Stimulated activated memory B cell treated with anti-CD40 and anti-IgM and Interleukin-4, amounts not matched to agents 10 μg/mL and 1 μg/mL and 100 μg/mL, for 72 hours (primary cell): ENCODE data around the gene EXOSC10.
"Not testable (repeated sequence)": the region's sequence is repeated elsewhere in the genome, so short reads cannot be mapped to it uniquely, and the experiment has no call there.

Source experiments
- ATAC-seq: fragments of 150-1000 bp; cut with Tn5 transposase; 2 replicates; pipeline ENCODE4 v1.10.0; 2021
- H3K27ac Mint-ChIP-seq: one replicate; pipeline ENCODE4 v1.8.0; 2022; ENCODE audit warnings: mild to moderate bottlenecking, mixed read lengths
- H3K27me3 Mint-ChIP-seq: one replicate; pipeline ENCODE4 v1.8.0; 2022; ENCODE audit warnings: mixed read lengths
- H3K36me3 Mint-ChIP-seq: one replicate; pipeline ENCODE4 v1.8.0; 2022; ENCODE audit warnings: mixed read lengths
- H3K4me1 Mint-ChIP-seq: one replicate; pipeline ENCODE4 v1.8.0; 2022; ENCODE audit warnings: mixed read lengths
- H3K4me3 Mint-ChIP-seq: one replicate; pipeline ENCODE4 v1.8.0; 2022; ENCODE audit warnings: mild to moderate bottlenecking, moderate library complexity, mixed read lengths
- H3K9me3 Mint-ChIP-seq: one replicate; pipeline ENCODE4 v1.8.0; 2022; ENCODE audit warnings: mixed read lengths

The EXOSC10 gene

DNA sequence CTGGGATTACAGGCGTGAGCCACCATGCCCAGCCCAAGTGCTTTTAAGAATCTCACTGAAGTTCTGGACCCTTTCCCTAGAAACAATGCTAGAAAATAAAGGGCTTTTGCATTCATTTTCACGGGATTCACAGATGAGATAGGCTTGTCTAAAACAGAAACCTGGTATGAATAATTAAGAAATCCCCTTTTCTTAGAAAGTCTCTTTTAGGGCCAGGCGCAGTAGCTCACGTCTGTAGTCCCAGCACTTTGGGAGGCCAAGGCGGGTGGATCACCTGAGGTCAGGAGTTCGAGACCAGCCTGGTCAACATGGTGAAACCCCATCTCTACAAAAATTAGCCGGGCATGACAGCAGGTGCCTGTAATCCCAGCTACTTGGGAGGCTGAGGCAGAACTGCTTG lies 26.3 kb downstream of the EXOSC10 start:
- peak overlapping the region; percentile 4 for H3K27ac Mint-ChIP-seq
- ATAC-seq = peak; percentile 72
- H3K27me3 Mint-ChIP-seq, H3K4me3 Mint-ChIP-seq, H3K9me3 Mint-ChIP-seq, H3K4me1 Mint-ChIP-seq: not testable (repeated sequence)
- H3K36me3 Mint-ChIP-seq = peaks cover 62% of the 10 kb centered on the region

DNA sequence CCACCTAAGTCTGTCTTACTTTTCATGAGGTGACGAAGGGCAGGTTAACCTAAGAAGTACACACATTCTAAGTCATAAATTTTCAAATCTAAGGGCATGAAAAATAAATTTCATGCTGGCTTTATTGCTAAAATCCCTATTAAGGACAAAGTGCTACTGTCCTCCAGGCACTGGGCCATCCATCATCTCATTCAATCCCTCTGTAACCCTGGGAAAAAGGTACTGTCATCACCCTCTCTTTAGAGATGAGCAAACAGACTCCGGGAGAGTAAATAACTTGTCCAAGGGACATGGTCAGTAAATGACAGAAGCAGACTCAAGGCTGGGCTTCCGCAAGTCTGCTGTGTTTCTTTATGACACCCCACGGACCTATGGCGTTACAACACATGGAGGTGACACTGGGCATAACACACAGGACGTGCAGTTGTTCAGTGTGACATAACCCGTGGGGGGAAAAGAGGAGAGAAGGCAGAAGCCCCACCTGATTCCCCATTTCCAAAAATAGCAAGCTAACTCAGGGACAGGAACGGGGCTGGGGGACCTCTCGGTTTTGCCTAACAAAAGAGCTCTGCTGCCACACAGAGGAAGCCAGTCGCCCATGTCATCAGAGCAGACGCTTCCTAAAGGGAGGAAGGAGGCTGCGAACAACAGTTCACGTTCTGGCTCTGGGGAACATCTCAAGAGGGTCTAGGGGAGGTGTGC lies 27.3 kb downstream of the EXOSC10 start:
- no peaks in the 10 kb centered on the region for H3K9me3 Mint-ChIP-seq
- H3K27ac Mint-ChIP-seq = peak overlapping the region; percentile 4
- peak; percentile 56 for ATAC-seq
- no peak overlapping the region for H3K4me3 Mint-ChIP-seq
- H3K4me1 Mint-ChIP-seq = peaks cover 5% of the 10 kb centered on the region
- H3K36me3 Mint-ChIP-seq = peaks cover 65% of the 10 kb centered on the region
- no peaks in the 10 kb centered on the region for H3K27me3 Mint-ChIP-seq

DNA sequence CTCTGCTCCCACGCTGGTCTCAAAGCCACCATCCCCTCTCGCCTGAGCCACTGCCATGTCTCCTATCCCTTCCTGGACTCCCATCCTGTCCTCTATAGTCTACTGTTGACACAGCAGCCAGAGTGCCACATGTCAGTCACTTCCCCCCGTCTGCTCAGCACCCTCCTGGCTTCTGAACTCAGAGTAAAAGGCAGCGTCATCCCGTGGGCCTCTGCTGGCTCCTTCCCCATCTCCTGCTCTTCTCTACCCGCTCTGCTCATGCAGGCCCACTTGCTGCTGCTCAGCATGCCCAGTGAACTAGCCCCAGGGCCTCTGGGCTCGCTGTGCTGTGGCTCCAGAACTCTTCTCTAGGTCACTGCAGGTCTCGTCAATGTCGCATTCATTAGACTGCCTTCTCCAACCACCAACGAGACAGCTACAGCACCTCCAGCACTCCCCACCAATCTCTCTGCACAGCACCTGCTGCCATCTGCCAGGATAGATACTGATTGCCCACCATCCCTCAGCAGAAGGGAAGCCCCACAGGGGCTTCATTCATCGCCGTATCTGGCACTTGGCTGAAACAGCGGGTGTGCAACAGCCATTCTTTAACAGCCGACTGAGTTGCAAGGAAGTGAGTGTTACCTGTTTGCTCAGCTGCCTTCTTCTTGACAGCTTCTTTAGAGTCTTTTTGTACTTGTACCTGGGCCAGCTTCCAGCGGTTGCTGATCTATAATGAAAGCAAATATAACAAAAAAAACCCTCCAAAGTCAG lies 28.0 kb downstream of the EXOSC10 start:
- H3K27me3 Mint-ChIP-seq = no peaks in the 10 kb centered on the region
- peak overlapping the region; percentile 4 for H3K27ac Mint-ChIP-seq
- no peaks in the 10 kb centered on the region for H3K9me3 Mint-ChIP-seq
- H3K4me1 Mint-ChIP-seq = peaks cover 5% of the 10 kb centered on the region
- ATAC-seq = no peak
- H3K36me3 Mint-ChIP-seq = peaks cover 64% of the 10 kb centered on the region
- H3K4me3 Mint-ChIP-seq = no peak overlapping the region

DNA sequence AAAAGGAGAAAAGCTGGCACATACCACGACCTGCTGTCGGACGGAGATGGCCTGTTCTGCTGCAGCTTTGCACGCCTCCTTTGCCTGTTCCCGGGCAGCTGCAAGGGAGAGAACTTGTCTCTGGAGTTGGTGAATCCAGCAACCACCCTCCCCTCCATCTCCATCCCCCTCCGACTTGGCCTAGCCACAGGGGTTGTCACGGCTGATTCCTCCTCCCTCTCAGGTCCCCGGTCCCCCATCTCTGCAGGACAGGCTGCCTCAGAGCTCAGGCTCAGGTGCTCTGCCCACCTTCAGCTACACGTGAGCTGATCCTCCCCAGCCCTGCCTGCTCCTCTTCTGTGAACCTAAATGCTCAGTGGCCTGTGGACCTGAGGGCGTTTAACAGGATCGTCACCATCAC lies 28.8 kb downstream of the EXOSC10 start:
- Mint-ChIP-seq H3K27ac (peak overlapping the region; percentile 4), H3K9me3 (no peaks in the 10 kb centered on the region), H3K36me3 (peaks cover 65% of the 10 kb centered on the region), H3K4me1 (peaks cover 5% of the 10 kb centered on the region), H3K27me3 (no peaks in the 10 kb centered on the region), H3K4me3 (no peak overlapping the region)
- ATAC-seq = no peak

DNA sequence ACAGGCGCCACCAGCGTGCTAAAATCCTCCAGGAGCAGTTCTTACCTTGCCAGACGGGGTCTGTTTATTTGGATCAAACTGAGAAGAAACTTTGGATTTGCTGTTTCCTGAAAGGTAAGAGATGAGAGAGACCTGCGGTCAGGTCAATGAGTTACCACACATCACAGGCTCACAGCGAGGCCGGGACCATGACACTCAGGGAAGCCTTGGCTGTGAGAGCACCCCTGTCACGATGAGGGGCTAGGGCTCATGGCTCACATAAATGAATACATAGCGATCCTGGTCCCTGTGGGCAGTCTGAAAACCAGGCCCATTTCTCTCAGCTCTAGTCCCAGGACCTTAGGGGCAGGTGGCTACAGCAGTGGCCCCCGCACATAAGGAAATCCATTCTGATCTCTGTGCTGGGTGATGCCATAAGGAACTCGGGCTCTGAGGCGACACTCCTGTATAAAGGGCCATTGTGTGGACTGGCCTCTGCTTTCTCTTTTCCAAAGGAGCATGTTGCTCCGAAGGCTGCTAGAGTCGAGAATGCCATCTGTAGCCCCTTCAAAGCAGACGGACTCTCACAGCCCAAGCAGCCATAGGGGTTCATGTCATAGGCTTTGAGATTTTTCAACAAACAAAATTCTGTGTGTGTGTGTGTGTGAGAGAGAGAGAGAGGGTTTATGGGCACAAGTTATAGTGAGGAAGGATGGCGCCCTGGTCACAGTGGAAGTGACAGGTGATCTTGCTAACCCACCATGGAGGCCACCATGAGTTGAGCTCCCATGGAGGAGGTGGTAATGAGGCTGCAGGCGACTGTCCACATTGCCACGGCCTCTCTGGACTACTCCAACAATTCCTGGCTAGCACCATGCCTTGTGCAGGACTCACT lies 30.8 kb downstream of the EXOSC10 start:
- Mint-ChIP-seq H3K9me3 (no peaks in the 10 kb centered on the region), H3K4me1 (peaks cover 5% of the 10 kb centered on the region), H3K27me3 (no peaks in the 10 kb centered on the region), H3K4me3 (no peak overlapping the region), H3K27ac (no peak overlapping the region), H3K36me3 (peaks cover 72% of the 10 kb centered on the region)
- ATAC-seq = no peak

DNA sequence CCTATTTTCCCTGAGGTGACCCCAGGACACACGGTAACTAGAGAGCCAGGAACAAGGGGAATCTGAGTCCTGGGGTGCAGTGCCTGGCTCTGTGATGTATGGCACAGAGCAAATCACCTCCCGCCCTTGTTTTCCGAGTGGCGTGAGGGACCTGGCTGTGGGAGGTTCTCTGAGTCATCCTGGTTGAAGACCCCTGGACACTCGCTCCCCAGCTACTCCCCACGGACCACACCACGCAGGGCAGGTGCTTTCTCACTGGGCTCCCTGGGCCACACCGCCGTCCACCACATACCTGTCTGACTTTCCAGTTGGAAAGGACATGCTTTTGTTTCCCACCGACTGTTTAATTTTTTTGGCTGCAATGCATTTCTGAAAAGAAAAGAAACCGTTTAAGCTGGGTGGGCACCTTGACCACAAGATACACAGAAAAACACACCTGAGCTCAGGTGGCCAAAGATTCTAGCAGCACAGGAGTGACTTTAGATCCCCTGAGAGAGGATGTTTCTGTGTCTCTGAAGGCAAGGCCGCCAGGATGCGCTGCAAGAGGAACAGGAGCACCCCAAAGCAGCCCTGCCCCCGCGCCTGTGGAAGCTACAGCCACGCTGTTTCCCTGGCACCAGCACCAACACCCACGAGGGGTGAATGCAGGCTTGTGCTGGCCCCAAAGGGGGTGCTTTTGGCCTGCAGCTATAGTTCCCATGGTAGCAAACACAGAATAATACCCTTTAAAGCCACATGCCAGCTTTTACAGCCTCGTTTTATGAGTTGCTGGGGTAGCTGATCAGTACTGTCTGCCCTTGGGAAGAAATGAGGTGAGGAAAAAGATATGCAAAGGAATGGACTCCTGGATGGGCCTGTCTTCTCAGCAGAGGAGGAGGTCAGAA lies 31.7 kb downstream of the EXOSC10 start:
- H3K27ac Mint-ChIP-seq = no peak overlapping the region
- peaks cover 71% of the 10 kb centered on the region for H3K36me3 Mint-ChIP-seq
- H3K27me3 Mint-ChIP-seq = no peaks in the 10 kb centered on the region
- ATAC-seq = no peak
- H3K9me3 Mint-ChIP-seq = no peaks in the 10 kb centered on the region
- peaks cover 12% of the 10 kb centered on the region for H3K4me1 Mint-ChIP-seq
- H3K4me3 Mint-ChIP-seq = no peak overlapping the region

DNA sequence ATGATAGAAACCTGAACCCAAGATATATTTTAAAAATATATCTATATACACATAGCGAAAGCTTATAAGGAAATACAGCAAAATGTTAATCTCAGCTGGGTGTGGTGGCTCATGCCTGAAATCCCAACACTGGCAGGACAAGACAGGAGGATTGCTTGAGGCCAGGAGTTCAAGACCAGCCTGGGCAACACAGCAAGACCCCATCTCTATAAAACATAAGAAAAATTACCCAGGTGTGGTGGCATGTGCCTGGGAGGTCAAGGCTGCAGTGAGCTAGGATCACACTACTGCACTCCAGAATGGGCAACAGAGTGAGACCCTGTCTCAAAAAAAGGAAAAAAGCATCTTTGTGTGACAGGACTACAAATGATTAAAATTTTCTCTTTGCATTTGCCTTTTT lies 33.9 kb downstream of the EXOSC10 start:
- Mint-ChIP-seq H3K4me3 (no peak overlapping the region), H3K9me3 (no peaks in the 10 kb centered on the region), H3K4me1 (peaks cover 25% of the 10 kb centered on the region), H3K27me3 (no peaks in the 10 kb centered on the region), H3K36me3 (peaks cover 54% of the 10 kb centered on the region), H3K27ac (no peak overlapping the region)
- no peak for ATAC-seq

DNA sequence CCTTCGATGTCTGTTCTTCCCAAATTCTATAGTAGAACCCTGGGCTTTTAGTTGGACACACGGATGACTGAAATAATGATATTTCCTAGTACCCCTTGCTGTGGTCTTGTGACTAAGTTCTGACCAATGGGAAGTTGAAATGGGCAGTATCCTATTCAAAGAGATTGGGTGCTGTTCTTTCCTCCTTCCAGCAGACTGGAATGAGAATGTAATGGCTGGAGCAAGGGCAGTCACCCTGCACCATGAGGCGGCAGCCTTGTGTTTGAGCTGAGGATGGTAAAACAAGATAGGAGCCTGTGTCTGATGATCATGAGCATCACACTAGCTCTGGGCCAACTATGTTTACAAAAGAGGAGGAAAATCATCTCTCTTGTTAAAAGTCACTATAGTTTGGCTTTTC lies 34.7 kb downstream of the EXOSC10 start:
- Mint-ChIP-seq H3K27me3 (no peaks in the 10 kb centered on the region), H3K4me1 (peaks cover 29% of the 10 kb centered on the region), H3K9me3 (no peaks in the 10 kb centered on the region), H3K36me3 (peaks cover 46% of the 10 kb centered on the region), H3K4me3 (no peak overlapping the region), H3K27ac (no peak overlapping the region)
- no peak for ATAC-seq

DNA sequence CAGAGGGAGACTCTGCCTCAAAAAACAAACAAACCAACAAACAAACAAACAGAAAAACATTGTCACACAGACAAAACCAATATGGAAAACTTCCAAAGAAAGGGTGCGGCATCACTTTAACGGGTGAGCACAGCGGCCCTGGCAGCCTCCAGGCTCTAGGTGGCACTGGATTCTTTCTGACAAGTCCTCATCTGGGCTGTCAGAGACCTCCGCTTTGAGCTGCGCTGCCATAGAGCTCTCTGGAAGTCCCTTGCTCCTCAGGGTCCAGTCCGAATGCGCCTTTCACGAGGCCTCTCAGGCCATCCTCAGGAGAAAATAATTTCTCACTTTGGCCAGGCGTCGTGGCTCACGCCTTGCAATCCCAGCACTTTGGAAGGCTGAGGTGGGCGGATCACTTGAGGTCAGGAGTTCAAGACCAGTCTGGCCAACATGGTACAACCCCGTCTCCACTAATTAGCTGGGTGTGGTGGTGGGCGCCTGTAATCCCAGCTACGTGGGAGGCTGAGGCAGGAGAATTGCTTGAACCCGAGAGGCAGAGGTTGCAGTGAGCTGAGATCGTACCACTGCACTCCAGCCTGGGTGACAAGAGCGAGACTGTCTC lies 35.6 kb downstream of the EXOSC10 start:
- Mint-ChIP-seq H3K27ac (peak overlapping the region; percentile 64), H3K4me1 (peaks cover 33% of the 10 kb centered on the region), H3K36me3 (peaks cover 39% of the 10 kb centered on the region)
- not testable (repeated sequence) for H3K27me3 Mint-ChIP-seq, H3K9me3 Mint-ChIP-seq, H3K4me3 Mint-ChIP-seq, ATAC-seq

DNA sequence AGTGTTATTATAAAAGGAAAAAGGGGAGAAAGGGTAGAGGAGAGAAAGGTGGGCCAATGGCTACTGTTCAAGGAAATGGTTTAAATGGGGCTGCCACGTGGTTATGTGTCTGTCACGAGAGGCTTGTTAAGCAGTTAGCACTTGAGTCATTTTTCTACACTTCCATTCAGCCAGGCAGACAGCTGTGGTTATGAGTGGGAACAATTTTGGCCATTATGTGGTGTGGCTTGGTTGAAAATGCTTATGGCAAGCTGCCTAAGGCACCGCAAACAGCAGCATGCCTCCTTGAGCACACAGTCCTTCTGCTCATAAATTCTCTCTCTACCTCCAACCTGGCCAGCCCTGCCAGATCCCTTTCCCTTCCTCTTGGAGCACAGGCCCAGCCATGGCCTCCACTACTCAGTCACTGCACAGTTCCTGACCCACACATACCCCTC lies 36.7 kb downstream of the EXOSC10 start:
- Mint-ChIP-seq H3K4me3 (no peak overlapping the region), H3K4me1 (peaks cover 41% of the 10 kb centered on the region), H3K27ac (peak overlapping the region; percentile 64), H3K36me3 (peaks cover 29% of the 10 kb centered on the region), H3K9me3 (no peaks in the 10 kb centered on the region), H3K27me3 (no peaks in the 10 kb centered on the region)
- ATAC-seq = peak; percentile 13

DNA sequence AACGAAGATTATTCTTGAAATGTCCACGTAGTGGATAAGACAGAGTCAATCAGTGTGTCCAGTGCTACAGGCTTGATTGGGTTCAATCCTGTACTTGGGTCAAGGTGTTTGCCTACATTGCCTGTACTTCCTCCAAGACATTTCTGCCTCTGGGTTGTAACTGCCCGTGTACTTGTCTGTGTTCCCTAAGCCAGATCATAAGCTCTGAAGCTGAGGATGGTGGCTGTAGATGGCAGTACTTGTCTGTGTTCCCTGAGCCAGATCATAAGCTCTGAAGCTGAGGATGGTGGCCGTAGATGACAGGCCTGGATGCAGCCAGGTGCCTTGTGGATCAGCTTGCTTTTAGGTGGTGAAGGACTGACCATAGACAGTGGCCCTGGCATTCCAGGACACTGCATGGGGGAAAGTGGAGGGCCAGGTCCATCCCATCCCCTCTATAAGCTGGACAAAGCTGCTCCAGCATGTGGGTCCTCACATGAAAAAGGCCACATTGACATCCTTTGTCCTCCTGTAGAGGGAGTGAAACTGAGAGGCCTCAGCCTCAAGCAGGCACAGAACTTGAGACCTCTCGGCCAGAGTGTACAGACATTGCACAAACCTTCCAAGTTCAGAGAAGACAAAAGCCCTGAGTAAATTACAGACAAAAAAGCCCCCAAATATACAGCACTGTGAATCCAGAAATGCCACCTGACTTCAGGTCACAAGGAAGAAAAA lies 37.9 kb downstream of the EXOSC10 start:
- Mint-ChIP-seq H3K36me3 (peaks cover 31% of the 10 kb centered on the region), H3K4me1 (peaks cover 52% of the 10 kb centered on the region), H3K27ac (peak overlapping the region; percentile 64), H3K27me3 (no peaks in the 10 kb centered on the region), H3K9me3 (no peaks in the 10 kb centered on the region), H3K4me3 (no peak overlapping the region)
- ATAC-seq = no peak

DNA sequence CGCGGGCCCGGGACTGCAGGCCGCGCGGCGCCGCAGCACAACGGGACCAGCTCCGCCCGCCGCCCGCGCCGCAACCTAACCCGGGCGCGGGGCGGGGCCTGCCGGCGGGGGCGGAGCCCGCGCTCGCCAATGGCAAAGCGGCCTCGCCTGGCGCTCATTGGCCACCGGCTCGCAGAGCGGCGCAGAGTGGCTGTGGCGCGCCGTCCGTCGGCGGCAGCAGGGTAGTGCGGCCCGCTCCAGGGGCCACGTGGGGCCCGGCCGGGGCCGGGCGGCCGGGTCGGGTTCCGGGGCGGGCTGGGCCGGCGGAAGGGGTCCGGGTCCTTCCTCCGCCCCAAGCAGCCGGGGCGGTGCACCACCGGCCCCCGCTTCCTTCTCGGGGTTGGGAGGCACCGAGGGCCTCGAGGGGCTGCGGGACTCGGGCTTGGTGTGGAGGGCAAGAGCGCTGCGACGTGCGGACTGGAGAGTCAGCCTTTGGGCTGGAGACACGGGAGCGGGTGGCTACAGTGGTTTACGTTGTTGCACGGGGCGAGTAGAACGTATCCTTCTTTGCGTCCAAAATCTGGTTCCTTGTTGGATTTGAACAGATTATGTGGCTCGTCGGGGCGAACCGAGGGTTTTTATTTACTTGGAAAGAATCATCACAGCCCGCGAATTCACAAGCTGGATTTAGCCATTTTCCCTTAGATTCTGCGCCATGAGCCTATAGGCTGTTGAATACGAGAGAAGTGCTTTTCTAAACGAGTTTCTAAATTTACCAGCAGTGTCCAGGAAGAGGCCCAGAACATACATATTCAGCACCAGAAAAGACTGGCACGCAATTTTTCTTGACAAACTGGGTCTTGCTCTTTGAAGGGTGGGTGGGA lies 39.5 kb downstream of the EXOSC10 start, which contains the start of gene SRM:
Gene SRM (minus strand): TSS at position 51 of the 863 bp plus-strand sequence. CDS start 75 bp downstream, outside the sequence.
- H3K9me3 Mint-ChIP-seq = no peaks in the 10 kb centered on the region
- H3K36me3 Mint-ChIP-seq = peaks cover 28% of the 10 kb centered on the region
- peak; percentile 97 for ATAC-seq
- H3K27ac Mint-ChIP-seq = peak within 1 kb of the TSS; percentile 89
- H3K4me1 Mint-ChIP-seq = peaks cover 52% of the 10 kb centered on the region
- H3K4me3 Mint-ChIP-seq = peak within 1 kb of the TSS; percentile 92
- H3K27me3 Mint-ChIP-seq = no peaks in the 10 kb centered on the region
